PFSK-1 (cell line): Measurements from ENCODE around the gene NME3.

Experiments
- POLR2AphosphoS5 ChIP-seq: IDR thresholded peaks from 2 replicates; pipeline ENCODE4 v1.6.1; 2012; ENCODE audit warnings: low read depth, mild to moderate bottlenecking, control low read depth, low read length, moderate library complexity
- REST ChIP-seq, 2 experiments: IDR thresholded peaks; 2 replicates each; pipeline versions ENCODE4 v1.6.1 to v1.8.0; 2011 to 2012; ENCODE audit warnings: low read depth in 2 of 2, low read length in 2 of 2, control low read depth in 1 of 2, inconsistent platforms in 1 of 2, mild to moderate bottlenecking in 1 of 2, moderate library complexity in 1 of 2; ENCODE audit not compliant: insufficient read depth in 1 of 2
- TAF1 ChIP-seq: IDR thresholded peaks from 2 replicates; pipeline ENCODE4 v1.6.1; 2012; ENCODE audit warnings: low read length, control low read depth, borderline replicate concordance; ENCODE audit not compliant: insufficient read depth

- TF ChIP-seq TAF1: no peak
- no peak for TF ChIP-seq POLR2AphosphoS5
- no peak for TF ChIP-seq REST (IDR thresholded peaks at IDR 0.05; ENCODE audit: insufficient read depth in 1 of 2, low read depth in 2 of 2, low read length in 2 of 2)
These were observed 7.1 kb upstream of the NME3 start for GRCh38 chr16:1778200-1779179.
